Transverse colon (tissue), 4 donors: ENCODE data around the gene PKDCC. TPM values are rescaled to one million over a fixed set of nuclear protein-coding genes. Genes with fewer than 3 reads are reported as not detected.

Source experiments
- DNase-seq: peaks from one replicate; pipeline ENCODE4 v3.0.0-alpha.2; 2019
- H3K27ac ChIP-seq, 4 donors: fragments of 200-600 bp; sonication (generic); 2 replicates each; pipeline ENCODE4 v1.5.1; 2016 to 2018; ENCODE audit warnings: inconsistent platforms in 4 of 4
- H3K27me3 ChIP-seq: fragments of 200-600 bp; sonication (generic); 2 replicates; pipeline ENCODE4 v1.5.1; 2017; ENCODE audit warnings: inconsistent platforms
- H3K36me3 ChIP-seq, 4 donors: fragments of 200-600 bp; sonication (generic); 2 replicates each; pipeline ENCODE4 v1.5.1; 2017 to 2019; ENCODE audit warnings: inconsistent platforms in 4 of 4
- H3K4me1 ChIP-seq, 4 donors: fragments of 200-600 bp; sonication (generic); 2 replicates each; pipeline ENCODE4 v1.5.1; 2017 to 2020; ENCODE audit warnings: inconsistent platforms in 4 of 4
- H3K4me3 ChIP-seq, 4 donors: fragments of 200-600 bp; sonication (generic); 1 replicate in 1 of 4; 2 replicates in 3 of 4; pipeline versions ENCODE4 v1.5.1 to v1.6.1; 2017 to 2019; ENCODE audit warnings: inconsistent platforms in 4 of 4
- H3K9me3 ChIP-seq, 2 donors: fragments of 200-600 bp; sonication (generic); 2 replicates each; pipeline ENCODE4 v1.5.1; 2017 to 2019; ENCODE audit warnings: inconsistent platforms in 2 of 2
- EP300 ChIP-seq: sonication (generic); formaldehyde crosslinking; IDR thresholded peaks from one replicate; pipeline ENCODE4 v1.6.1; 2017; ENCODE audit warnings: antibody characterized with exemption, low read depth
- POLR2A ChIP-seq: fragments of 450-650 bp; IDR thresholded peaks from one replicate; pipeline ENCODE4 v1.6.1; 2016; ENCODE audit warnings: antibody characterized with exemption, mild to moderate bottlenecking, moderate library complexity
- POLR2AphosphoS5 ChIP-seq, 3 donors: sonication (generic); formaldehyde crosslinking; IDR thresholded peaks; one replicate each; pipeline ENCODE4 v1.6.1; 2016; ENCODE audit warnings: antibody characterized with exemption in 3 of 3
- WGBS, 2 donors: methylation state at CpG; one replicate each; pipeline ENCODE4 v1.1.5; 2018; ENCODE audit warnings: low coverage in 1 of 2; 5-methylcytosine and 5-hydroxymethylcytosine counted together
- in situ Hi-C, 4 donors: fragments of 200-750 bp; cut with MboI; loops; one replicate each; pipeline versions ENCODE4 v1.15.0 to v1.15.1; 2017; ENCODE audit warnings: low sequenced_read_pairs in 3 of 4, low pct_ligation_motif_present in 1 of 4, low pct_unique_long_range_greater_than_20kb in 1 of 4
- intact Hi-C: fragments of 100-400 bp; cut with DNase I; formaldehyde crosslinking; loops from one replicate; pipeline ENCODE4 v1.15.1; 2023; ENCODE audit warnings: low total_unique reads
- total RNA-seq, 4 donors: library from RNA; depleted of rRNA; stranded (reverse); fragments of >200 nt; gene quantifications; one replicate each; pipeline ENCODE4 v1.1.0, GENCODE V29; 2016
- TF ChIP-seq, protein P1 (sequence below), 5 experiments: fragments of 200-600 bp in 3 of 5; fragments of 450-650 bp in 2 of 5; sonication (generic) in 3 of 5; IDR thresholded peaks; 1 replicate in 2 of 5; 2 replicates in 3 of 5; pipeline ENCODE4 v1.5.1; 2016 to 2017; ENCODE audit warnings: antibody characterized with exemption in 5 of 5, inconsistent platforms in 3 of 5, mild to moderate bottlenecking in 2 of 5, moderate library complexity in 1 of 5

PKDCC gene
- total RNA-seq, 4 donors from 2014 or later, result 60.6 to 108 (median 74.6) TPM

DNA sequence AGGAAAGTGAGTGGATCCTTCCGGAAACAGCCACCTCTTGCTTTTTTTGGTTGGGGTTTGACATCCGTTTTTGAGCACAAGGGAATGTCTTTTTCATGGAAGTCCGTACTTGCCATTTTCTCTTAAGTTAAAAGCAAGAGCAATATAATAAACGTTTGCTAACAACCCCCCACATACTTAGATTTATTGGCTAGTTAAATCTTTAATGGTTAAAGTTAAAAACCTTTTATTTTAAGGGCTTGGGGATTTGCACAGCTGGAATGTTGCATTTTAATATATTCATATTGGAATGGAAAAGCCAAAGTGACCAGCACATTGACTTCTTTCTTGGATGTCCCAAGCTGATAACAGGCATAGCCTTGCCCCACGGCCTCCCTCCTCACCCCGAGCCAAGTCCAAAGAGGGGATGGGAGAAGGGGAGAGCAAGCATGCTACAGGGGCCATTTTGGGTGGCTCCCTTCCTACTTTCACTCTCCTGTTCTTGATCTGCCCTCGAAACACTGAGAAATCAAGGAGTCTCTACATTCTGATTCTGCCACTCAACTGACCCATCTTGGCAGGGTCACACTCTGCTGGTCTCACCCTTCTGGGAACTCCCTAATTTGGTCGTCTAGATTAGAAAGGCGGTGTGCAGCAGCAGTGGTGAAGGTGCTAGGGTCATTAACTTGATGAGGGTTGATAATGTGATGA, 48.1 kb upstream of the PKDCC start:
- WGBS, 2 donors, result 74 to 80% methylated on average over 4 to 9 of the region's 9 CpGs
- no peak for DNase-seq
- no peaks in the 10 kb centered on the region for H3K36me3 ChIP-seq
- no peaks in the 10 kb centered on the region for H3K9me3 ChIP-seq
- intact Hi-C loops (no loop called here), in situ Hi-C loops (no loop called here)
- H3K4me1 ChIP-seq, result no peaks in the 10 kb centered on the region
- no peaks in the 10 kb centered on the region for H3K27me3 ChIP-seq
- no peak overlapping the region for H3K27ac ChIP-seq
- no peak overlapping the region for H3K4me3 ChIP-seq
- TF ChIP-seq POLR2AphosphoS5 (IDR thresholded peaks at IDR 0.05), result no peak
- no peak for TF ChIP-seq EP300
- TF ChIP-seq, protein P1, sequence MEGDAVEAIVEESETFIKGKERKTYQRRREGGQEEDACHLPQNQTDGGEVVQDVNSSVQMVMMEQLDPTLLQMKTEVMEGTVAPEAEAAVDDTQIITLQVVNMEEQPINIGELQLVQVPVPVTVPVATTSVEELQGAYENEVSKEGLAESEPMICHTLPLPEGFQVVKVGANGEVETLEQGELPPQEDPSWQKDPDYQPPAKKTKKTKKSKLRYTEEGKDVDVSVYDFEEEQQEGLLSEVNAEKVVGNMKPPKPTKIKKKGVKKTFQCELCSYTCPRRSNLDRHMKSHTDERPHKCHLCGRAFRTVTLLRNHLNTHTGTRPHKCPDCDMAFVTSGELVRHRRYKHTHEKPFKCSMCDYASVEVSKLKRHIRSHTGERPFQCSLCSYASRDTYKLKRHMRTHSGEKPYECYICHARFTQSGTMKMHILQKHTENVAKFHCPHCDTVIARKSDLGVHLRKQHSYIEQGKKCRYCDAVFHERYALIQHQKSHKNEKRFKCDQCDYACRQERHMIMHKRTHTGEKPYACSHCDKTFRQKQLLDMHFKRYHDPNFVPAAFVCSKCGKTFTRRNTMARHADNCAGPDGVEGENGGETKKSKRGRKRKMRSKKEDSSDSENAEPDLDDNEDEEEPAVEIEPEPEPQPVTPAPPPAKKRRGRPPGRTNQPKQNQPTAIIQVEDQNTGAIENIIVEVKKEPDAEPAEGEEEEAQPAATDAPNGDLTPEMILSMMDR (IDR thresholded peaks at IDR 0.05), result no peak
- no peak for TF ChIP-seq POLR2A

GRCh38 chr2:42001711-42002201, 46.1 kb upstream of the PKDCC start:
- in situ Hi-C loops, result no loop called here
- no peaks in the 10 kb centered on the region for H3K4me1 ChIP-seq
- no peaks in the 10 kb centered on the region for H3K9me3 ChIP-seq
- no peak overlapping the region for H3K27ac ChIP-seq
- no peak for TF ChIP-seq EP300
- TF ChIP-seq POLR2A, result no peak
- no peak for TF ChIP-seq POLR2AphosphoS5 (IDR thresholded peaks at IDR 0.05)
- TF ChIP-seq, protein P1 (IDR thresholded peaks at IDR 0.05), result no peak
- no peak overlapping the region for H3K4me3 ChIP-seq
- no peaks in the 10 kb centered on the region for H3K36me3 ChIP-seq
- no peak for DNase-seq
- WGBS, 2 donors, result 90 to 100% methylated on average over 1 to 21 of the region's 21 CpGs
- no peaks in the 10 kb centered on the region for H3K27me3 ChIP-seq
- intact Hi-C loops, result no loop called here

- peaks cover 5 to 20% (median 12%) of the 10 kb centered on the region in 4 donors for H3K4me1 ChIP-seq
- intact Hi-C loops (no loop called here), in situ Hi-C loops (no loop called here)
- H3K36me3 ChIP-seq, result no peaks in the 10 kb centered on the region
- H3K27ac ChIP-seq, result no peak overlapping the region
- TF ChIP-seq EP300, result no peak
- no peak for TF ChIP-seq POLR2A
- TF ChIP-seq, protein P1 (IDR thresholded peaks at IDR 0.05), result no peak
- no peak for TF ChIP-seq POLR2AphosphoS5 (IDR thresholded peaks at IDR 0.05)
- no peak overlapping the region for H3K4me3 ChIP-seq
- no peak for DNase-seq
- WGBS, 2 donors, result 90% methylated on average over 7 of the region's 7 CpGs; no CpG with 5 or more reads in 1 of the 2 donors
- no peaks in the 10 kb centered on the region for H3K27me3 ChIP-seq
- H3K9me3 ChIP-seq, result no peaks in the 10 kb centered on the region
Observed at GRCh38 chr2:42007551-42007950, 40.3 kb upstream of the PKDCC start.

DNA sequence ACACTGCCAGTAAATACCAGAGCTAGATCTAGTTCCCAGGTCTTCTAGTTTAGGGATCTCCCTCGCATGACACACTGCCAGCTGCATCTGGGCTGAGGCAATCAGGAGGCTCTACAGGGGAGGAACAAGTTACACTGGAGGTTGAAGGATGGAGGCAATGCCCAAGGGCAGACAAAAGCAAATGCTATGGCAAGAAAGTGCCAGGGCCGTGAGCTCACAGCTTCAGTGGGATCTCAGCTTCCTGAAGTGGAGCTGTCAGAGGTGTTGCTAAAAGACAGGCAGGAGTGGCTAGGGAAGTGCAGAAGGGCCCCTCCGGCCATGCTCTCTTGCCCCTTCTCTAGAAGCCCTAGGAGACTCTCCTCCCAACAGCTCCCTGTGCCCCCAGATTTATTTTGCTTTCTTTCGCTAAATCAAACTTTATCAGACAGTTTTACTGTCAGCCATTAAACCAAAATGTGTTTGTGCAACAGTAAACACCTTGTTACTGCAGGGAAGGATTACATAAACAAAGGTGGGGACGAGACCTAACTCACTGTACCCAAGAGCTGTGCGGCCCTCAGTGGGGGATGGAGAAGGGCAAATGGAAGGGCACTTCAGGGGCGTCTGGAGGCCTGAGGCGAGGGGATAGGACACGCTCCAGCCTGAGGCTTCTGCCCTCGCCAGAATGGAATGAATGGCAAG, 39.4 kb upstream of the PKDCC start:
- in situ Hi-C loops, result no loop called here
- 61 to 64% methylated on average over 4 to 10 of the region's 10 CpGs for WGBS, 2 donors
- no peaks in the 10 kb centered on the region for H3K36me3 ChIP-seq
- intact Hi-C loops, result no loop called here
- H3K4me3 ChIP-seq, result no peak overlapping the region
- no peaks in the 10 kb centered on the region for H3K9me3 ChIP-seq
- TF ChIP-seq POLR2A (no peak), POLR2AphosphoS5 (IDR thresholded peaks at IDR 0.05) (no peak), EP300 (no peak)
- TF ChIP-seq, protein P1 (IDR thresholded peaks at IDR 0.05), result no peak
- DNase-seq, result no peak
- no peaks in the 10 kb centered on the region for H3K27me3 ChIP-seq
- peaks cover 5 to 20% (median 12%) of the 10 kb centered on the region in 4 donors for H3K4me1 ChIP-seq
- H3K27ac ChIP-seq, result no peak overlapping the region
